Muscle layer of duodenum (tissue), 2 donors: Measurements from ENCODE around the gene DDX49.

Experiments
- H3K27ac ChIP-seq: one replicate; pipeline ENCODE4 v1.7.0; 2013; ENCODE audit warnings: mild to moderate bottlenecking, low read length
- H3K27me3 ChIP-seq: one replicate; pipeline ENCODE4 v1.7.0; 2013; ENCODE audit warnings: low read depth, mild to moderate bottlenecking, control low read depth, low read length
- H3K36me3 ChIP-seq, 2 donors: one replicate each; pipeline ENCODE4 v1.7.0; 2013; ENCODE audit warnings: low read length in 2 of 2, control low read depth in 1 of 2, mild to moderate bottlenecking in 1 of 2; ENCODE audit not compliant: insufficient read depth in 2 of 2, control insufficient read depth in 1 of 2
- H3K4me1 ChIP-seq, 2 donors: one replicate each; pipeline ENCODE4 v1.7.0; 2013; ENCODE audit warnings: low read length in 2 of 2, mild to moderate bottlenecking in 2 of 2, control low read depth in 1 of 2, moderate library complexity in 1 of 2; ENCODE audit not compliant: insufficient read depth in 2 of 2, control insufficient read depth in 1 of 2
- H3K4me3 ChIP-seq, 2 donors: one replicate each; pipeline ENCODE4 v1.7.0; 2013; ENCODE audit warnings: low read length in 2 of 2, low read depth in 1 of 2, mild to moderate bottlenecking in 1 of 2
- H3K9me3 ChIP-seq, 2 donors: one replicate each; pipeline ENCODE4 v1.7.0; 2013; ENCODE audit warnings: low read length in 2 of 2, control low read depth in 1 of 2, mild to moderate bottlenecking in 1 of 2; ENCODE audit not compliant: control insufficient read depth in 1 of 2
- donor health status: healthy.

DDX49 gene, protein sequence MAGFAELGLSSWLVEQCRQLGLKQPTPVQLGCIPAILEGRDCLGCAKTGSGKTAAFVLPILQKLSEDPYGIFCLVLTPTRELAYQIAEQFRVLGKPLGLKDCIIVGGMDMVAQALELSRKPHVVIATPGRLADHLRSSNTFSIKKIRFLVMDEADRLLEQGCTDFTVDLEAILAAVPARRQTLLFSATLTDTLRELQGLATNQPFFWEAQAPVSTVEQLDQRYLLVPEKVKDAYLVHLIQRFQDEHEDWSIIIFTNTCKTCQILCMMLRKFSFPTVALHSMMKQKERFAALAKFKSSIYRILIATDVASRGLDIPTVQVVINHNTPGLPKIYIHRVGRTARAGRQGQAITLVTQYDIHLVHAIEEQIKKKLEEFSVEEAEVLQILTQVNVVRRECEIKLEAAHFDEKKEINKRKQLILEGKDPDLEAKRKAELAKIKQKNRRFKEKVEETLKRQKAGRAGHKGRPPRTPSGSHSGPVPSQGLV

DNA sequence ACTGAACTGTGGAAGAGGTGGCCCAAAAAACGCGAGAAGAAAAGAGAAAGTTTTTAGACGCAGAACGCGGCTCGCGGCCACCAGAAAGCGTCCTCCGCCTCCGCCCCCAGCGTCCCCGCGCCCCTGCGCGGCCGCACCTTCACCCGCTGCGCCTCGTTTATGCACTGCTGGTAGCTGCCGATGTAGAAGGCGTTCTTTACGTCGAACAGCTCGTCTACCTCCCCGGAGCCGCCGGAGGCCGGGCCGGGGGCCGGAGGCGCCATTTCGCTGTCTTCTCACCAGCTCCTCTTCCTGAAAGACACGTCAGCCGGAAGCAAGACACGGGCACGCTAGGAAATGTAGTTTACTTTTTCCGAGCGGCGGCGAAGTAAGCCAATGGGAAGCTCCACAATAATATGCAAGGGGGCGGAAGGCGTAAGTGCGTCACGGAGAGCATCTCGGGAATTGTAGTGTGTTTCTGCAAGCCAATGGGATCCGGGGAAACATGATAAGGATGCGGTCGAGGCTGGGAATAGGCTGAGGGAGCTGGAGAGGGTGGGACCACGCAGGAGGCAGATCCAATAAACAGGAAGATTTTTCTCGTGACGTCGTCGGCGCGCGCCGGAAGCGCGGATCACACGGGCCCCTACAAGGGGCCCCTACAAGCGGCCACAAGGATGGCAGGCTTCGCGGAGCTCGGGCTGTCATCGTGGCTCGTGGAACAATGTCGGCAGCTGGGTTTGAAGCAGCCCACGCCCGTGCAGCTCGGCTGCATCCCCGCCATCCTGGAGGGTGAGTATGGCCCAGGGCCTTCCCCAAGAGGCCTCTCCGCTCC is at the start of gene DDX49, which contains the start of gene COPE:
Gene DDX49, plus strand, starts transcription at position 630 of the 814 bp plus-strand sequence. Its CDS starts 27 bp downstream, at position 657.
Gene COPE, minus strand, starts transcription at position 302 of the 814 bp plus-strand sequence. Its CDS starts 39 bp downstream, at position 263.
- Histone ChIP-seq H3K9me3 (no peaks in the 10 kb centered on the region), H3K4me1 (peaks cover 6 to 39% of the 10 kb centered on the region in 2 donors), H3K4me3 (peak within 1 kb of the TSS; percentile 99 to 100), H3K27me3 (no peaks in the 10 kb centered on the region), H3K27ac (peak within 1 kb of the TSS; percentile 90), H3K36me3 (peaks cover 6 to 48% of the 10 kb centered on the region in 2 donors)

DNA sequence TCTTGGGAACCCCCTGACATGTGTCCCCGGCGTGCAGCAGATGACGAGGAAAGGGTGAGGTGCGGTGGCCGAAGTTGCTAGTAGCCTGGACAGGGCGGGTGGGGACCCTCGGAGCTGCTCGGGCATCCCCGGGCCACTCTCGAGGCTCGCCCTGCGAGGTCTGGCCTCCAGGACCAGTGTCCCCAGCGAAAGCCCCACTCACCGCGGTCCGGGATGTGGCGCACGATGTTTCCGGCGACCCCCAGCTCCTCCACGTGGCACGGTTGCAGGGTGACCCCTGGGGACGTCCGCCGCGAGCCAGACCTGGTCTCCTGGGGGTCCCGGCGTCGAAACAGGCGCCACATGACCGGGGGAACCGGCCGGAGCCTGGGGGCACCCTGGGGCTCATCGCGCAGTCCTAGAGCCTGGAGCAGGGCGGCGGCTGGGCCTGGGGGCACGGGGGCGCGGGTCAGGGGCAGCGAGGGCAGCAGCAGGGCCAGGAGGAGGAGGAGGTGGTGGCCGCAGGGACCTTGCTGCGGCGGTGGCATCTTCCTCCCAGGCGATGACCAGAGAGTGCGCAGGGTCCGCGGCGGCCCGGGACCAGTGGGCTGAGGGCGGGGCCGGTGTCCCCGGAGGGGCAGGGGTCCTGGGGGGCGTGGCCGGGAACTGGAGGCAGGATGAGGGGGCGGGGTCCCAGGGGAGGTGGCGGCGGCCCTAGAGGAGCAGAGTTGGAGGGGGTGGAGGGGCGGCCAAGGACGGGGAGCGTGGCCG is 49.6 kb upstream of the DDX49 start:
- no peak overlapping the region for H3K4me3 ChIP-seq

DNA sequence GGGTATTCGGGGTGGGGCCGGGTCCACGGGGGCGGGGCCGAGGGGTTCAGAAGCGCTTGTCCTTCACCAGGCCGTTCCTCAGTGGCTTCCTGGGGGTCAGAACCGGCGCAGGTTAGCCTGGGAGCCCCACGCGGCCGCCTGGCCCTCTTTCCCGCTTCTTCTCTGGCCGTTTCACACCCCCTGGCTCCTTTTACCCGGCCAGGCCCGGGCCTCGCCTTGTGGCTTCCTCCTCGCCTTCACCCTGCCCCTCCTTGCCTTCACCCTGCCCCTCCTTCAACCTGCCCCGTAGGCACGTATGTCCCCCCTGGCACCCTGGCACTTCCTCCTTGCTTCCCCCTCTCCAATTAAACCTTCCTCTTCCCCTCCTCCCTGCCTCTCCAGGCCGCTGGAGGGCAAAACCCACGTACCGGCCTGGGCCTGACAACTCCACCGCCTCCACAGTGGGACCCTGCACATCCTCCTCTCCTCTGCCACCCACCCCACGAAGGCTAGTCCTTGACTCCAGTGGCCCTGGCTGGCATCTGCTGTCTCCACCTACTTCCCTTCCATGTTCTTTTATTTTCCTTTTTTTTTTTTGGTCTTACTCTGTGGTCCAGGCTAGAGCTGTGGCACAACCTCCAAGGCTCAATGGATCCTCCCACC is 48.9 kb upstream of the DDX49 start:
- H3K27ac ChIP-seq, result no peak overlapping the region
- H3K4me1 ChIP-seq, result peaks cover 0 to 21% of the 10 kb centered on the region in 2 donors
- H3K27me3 ChIP-seq, result no peaks in the 10 kb centered on the region
- peaks cover 17 to 28% of the 10 kb centered on the region in 2 donors for H3K36me3 ChIP-seq
- H3K4me3 ChIP-seq, result no peak overlapping the region
- H3K9me3 ChIP-seq, result no peaks in the 10 kb centered on the region

More for the DNA sequence above, 49.6 kb upstream of the DDX49 start:
- Histone ChIP-seq H3K27me3 (no peaks in the 10 kb centered on the region), H3K9me3 (no peaks in the 10 kb centered on the region), H3K36me3 (peaks cover 23 to 35% of the 10 kb centered on the region in 2 donors), H3K27ac (no peak overlapping the region), H3K4me1 (peaks cover 0 to 21% of the 10 kb centered on the region in 2 donors)

DNA sequence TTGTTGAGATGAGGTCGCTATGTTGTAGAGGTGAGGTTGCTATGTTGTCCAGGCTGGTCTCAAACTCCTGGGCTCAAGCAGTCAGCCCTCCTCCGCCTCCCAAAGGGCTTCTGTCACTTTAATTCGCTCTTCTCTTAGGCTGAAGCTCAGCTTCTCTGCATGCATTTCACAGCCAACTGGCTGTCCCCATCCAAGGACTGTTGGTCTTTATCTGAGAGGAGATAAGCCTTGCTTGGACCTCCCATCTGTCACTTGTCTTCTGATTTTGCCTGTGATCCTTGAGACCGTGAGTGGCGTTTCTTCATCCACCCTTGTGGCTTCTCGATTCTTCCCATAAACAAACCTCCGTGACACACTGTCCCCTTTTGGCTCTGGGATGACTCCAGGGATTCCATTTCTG is 48.0 kb upstream of the DDX49 start:
- Histone ChIP-seq H3K27me3 (no peaks in the 10 kb centered on the region), H3K36me3 (peaks cover 12 to 19% of the 10 kb centered on the region in 2 donors), H3K4me1 (peaks cover 0 to 16% of the 10 kb centered on the region in 2 donors), H3K4me3 (no peak overlapping the region), H3K27ac (no peak overlapping the region), H3K9me3 (no peaks in the 10 kb centered on the region)

DNA sequence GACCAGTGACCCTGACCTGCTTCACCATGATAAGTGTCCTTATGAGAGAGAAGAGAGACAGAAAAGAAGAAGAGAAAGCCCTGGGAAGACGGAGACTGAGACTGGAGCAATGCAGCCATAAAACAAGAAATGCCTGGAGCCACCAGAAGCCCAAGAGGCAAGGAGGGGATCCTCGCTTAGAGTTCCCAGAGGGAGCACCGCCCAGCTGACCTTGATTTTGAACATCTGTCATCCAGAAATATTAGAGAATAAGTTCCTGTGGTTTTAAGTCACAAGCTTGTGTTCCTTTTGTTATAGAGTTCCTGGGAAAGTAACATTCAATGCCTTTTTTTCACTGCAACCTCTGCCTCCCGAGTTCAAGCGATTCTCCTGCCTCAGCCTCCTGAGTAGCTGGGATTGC is 43.8 kb upstream of the DDX49 start:
- Histone ChIP-seq H3K9me3 (peaks cover 0 to 3% of the 10 kb centered on the region in 2 donors), H3K4me1 (no peaks in the 10 kb centered on the region), H3K4me3 (no peak overlapping the region), H3K36me3 (no peaks in the 10 kb centered on the region), H3K27me3 (no peaks in the 10 kb centered on the region), H3K27ac (no peak overlapping the region)

DNA sequence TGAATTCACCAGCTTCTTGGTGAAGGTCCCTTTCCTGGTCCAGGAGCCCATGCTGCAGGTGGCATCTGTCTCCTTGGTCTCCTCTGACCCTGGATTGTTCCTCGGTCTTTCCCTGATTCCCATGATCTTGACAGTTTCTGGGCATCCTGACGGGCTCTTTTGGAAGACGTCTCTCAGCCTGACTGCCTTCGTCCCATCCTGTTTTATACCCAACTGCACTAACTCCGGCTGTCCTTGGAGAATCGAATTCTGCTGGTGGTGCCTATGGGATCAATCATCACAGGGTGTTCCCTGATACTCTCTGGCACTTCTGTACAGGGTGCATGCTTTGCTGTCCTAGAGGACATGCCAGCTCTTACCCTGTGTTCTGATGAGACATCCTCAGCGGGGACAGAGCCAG is 42.6 kb upstream of the DDX49 start:
- Histone ChIP-seq H3K4me1 (no peaks in the 10 kb centered on the region), H3K27ac (no peak overlapping the region), H3K36me3 (no peaks in the 10 kb centered on the region), H3K4me3 (no peak overlapping the region), H3K27me3 (no peaks in the 10 kb centered on the region), H3K9me3 (peaks cover 0 to 3% of the 10 kb centered on the region in 2 donors)

DNA sequence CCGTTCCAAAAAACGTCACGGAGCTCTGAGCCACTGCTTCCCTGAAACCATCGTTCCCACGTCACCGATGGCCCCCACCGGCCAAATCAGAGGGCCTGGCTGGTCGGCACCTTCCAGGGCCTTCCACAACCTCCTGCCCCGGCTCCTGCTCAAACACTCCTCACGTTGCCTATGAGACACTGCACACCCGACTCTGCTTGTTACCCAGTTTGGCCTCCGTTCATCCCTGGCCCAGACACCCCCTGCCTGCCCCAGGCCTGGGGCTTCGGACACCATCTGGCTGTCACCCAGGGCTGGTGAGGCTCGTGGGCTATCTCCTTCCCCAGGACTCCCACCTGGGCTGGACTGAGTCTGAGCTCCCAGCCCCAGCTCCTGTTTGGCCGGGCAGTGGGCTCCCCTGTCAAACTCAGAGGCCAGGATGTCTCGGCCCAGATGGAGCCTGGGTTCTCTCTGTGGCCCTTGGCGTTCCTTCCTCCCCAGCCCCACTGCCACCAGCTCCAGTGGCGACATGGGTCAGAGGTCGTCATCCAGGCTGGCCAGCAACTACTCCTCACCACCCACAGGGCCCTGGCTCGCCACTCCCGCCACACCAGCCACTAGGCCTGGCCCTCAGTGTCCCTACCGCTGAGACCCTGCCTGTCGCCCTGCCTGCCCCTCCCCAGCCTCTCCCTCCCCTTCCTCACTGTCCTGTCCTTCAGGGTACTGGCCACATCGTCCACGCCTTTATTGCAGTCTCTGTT is 41.3 kb upstream of the DDX49 start:
- Histone ChIP-seq H3K9me3 (peaks cover 0 to 3% of the 10 kb centered on the region in 2 donors), H3K36me3 (no peaks in the 10 kb centered on the region), H3K27me3 (no peaks in the 10 kb centered on the region), H3K4me3 (no peak overlapping the region), H3K4me1 (no peaks in the 10 kb centered on the region), H3K27ac (no peak overlapping the region)

DNA sequence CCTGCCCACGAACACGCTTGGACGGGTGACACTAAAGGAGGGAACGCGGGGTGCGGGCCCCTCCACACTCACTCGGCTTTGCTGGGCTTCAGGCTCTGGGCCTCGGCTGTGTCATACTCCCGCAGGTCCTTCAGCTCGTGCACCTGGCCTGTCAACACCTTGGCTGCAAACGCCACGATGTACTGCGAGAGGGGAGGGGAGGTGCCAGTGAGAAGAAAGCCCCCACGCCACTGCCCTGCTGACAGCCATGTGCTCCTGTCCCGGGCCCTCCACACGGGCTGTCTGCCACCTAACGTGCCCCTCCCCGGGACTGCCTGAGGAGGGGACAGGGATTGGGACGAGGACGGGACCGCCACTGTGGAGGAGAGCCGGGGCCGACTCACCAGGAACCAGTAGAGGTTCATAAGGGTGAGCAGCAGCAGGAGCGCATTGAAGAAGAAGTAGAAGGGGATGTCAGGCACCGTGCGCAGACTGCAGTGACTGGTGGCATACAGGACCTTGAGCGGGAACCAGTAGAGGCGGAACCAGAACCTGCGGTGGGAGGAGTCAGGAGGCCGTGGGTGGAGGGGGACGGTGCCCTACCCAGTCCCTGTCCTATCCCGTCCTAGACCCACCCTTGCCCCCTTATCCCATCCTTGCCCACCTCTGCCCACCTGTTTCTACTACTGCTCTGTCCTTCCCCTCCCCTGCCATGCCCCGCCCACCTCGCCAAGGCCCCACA is 40.5 kb upstream of the DDX49 start:
- H3K9me3 ChIP-seq, result peaks cover 0 to 3% of the 10 kb centered on the region in 2 donors
- H3K27me3 ChIP-seq, result no peaks in the 10 kb centered on the region
- no peaks in the 10 kb centered on the region for H3K4me1 ChIP-seq
- H3K36me3 ChIP-seq, result no peaks in the 10 kb centered on the region
- H3K27ac ChIP-seq, result no peak overlapping the region
- no peak overlapping the region for H3K4me3 ChIP-seq

DNA sequence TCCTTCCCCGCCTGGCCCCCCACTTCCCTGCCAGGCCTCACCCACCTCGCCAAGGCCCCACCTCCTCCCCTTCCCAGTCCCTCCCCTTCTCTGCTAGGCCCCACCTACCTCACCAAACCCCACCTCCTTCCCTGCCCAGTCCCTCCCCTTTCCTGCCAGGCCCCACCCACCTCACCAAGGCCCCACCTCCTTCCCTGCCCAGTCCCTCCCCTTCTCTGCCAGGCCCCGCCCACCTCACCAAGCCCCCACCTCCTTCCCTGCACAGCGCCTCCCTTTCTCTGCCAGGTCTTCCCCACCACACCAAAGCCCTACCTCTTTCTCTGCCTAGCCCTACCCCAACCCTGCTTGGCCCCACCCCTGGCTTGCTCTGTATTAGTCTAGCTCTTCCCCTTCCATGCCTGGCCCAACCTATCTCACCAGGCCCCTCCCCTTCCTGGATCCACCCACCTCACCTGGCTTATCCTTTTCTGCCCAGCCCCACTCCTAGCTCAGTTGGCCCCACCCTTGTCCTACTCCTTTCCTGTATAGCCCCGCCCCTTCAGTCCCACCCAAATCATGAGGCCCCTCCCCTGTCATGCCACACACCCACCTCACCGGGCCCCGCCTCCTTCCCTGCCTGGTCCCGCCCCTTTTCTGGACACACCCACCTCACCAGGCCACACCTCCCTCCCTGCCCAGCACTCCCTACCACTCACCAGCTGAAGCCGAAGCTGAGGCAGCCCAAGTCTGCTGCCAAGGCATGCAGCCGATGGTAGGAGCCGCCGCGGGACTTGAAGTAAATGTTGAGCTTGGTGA is 39.7 kb upstream of the DDX49 start:
- no peaks in the 10 kb centered on the region for H3K36me3 ChIP-seq
- H3K27me3 ChIP-seq, result no peaks in the 10 kb centered on the region
- H3K27ac ChIP-seq, result no peak overlapping the region
- H3K9me3 ChIP-seq, result peaks cover 0 to 3% of the 10 kb centered on the region in 2 donors
- H3K4me3 ChIP-seq, result no peak overlapping the region
- H3K4me1 ChIP-seq, result no peaks in the 10 kb centered on the region
